GM21526 (cell line): ENCODE results near the gene COL4A6.
"Not testable (repeated sequence)": the region's sequence is repeated elsewhere in the genome, so short reads cannot be mapped to it uniquely, and the experiment has no call there.

Experiments
- ATAC-seq: cut with Tn5 transposase; IDR thresholded peaks from one replicate; pipeline ENCODE4 v1.9.1; 2021; ENCODE audit warnings: moderate library complexity; ENCODE audit not compliant: unreplicated experiment, low FRiP score

Gene COL4A6

GRCh38 chrX:108438110-108438623 lies at the start of gene COL4A6:
COL4A6 (minus strand) TSS chrX:108438422; CDS start chrX:108438196, 226 bp downstream.
- ATAC-seq: no peak

DNA sequence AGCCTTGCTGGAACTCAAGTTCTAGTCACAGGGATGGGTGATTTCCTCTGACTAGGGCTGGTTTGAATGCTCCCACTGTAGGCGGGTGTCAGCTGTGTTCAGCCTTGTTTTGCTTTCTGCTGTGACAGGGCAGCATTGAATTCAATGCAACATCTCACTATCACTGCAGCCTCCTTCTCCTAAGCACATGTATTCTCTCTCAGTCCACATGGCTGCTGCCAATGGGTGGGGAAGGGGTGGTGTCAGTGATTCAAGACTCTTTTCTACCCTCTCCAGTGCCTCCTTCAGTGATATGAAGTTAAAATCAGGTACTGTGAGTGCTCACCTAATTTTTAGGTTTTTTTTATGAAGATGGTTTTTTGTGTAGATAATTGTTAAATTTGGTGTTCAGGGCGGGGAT lies 47.7 kb upstream of the COL4A6 start:
- no peak for ATAC-seq

DNA sequence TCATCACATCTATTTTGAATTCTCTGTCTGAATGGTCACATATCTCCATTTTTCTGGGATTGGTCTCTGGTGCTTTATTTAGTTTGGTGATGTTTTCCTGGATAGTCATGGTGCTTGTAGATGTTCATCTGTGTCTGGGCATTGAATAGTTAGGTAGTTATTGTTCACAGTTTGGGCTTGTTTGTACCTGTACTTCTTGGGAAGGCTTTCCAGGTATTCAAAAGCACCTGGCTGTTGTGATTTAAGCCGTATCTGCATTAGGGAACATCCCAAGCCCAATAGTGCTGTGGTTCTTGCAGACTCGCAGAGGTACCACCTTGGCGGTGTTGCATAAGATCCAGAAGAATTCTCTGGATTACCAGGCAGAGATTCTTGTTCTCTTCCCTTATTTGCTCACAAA lies 46.0 kb upstream of the COL4A6 start:
- no peak for ATAC-seq

GRCh38 chrX:108481528-108481927 lies 43.3 kb upstream of the COL4A6 start:
- not testable (repeated sequence) for ATAC-seq

- ATAC-seq: no peak
Observed at GRCh38 chrX:108473979-108474378, 35.8 kb upstream of the COL4A6 start.

DNA sequence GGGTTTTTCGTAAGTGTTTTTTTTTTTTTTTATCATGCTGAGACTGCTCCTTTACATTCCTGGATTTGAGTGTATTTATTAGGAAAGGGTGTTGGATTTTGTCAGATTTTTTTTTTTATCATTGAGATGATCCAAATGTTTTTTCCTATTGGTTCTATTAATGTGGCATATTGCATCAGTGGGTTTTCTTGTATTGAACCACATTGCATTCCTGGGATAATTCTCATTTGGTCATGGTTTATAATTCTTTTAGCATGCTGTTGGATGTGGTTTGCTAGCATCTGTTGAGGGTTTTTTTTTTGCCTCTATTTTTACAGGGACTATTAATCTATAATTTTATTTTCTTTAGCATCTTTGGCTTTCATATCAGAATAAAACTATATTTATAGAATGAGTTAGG lies 30.3 kb upstream of the COL4A6 start:
- ATAC-seq: no peak

- no peak for ATAC-seq
Observed at GRCh38 chrX:108464604-108465003, 26.4 kb upstream of the COL4A6 start.

DNA sequence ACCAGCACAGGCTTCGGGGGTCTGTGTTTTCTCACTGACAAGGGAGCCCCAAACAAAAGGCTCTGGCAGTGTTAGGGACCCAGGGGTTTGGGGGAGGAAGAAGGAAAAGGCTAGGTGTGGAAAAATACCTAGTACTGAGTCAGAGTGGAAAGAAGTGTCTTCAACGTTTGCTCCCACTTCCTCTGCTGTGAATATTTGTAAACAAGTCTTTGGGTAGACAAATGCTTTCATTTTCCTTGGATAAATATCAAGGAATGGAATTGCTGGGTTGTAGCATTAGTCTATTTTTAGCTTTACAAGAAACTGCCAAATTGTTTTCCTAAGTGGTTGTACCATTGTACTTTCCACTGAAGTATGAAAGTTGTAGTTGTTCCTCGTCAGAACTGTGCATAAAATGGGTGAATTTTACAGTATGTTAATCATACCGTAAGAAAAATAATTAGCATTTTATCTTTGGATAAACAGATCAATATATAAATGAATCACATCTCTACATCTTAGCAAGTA lies 18.8 kb upstream of the COL4A6 start:
- no peak for ATAC-seq

GRCh38 chrX:108453841-108454240 lies 15.6 kb upstream of the COL4A6 start:
- ATAC-seq: no peak

DNA sequence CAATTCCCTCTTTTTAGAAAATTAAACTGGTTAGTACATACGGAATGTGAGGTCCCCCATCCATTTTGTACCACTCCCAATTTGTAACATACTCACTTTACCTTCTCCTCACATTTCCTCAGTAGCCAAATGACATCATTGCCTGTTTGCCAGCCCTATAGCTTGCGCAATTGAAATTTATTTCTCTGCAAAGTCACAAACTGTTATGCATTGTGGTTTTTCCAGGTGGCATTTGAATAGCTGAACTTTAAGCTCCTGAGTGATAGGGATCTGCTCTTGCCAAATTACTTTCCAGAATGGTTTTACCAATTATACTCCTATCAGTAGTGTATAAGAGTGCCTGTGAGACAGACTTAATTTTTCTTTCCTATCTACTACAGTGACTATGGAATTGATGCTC lies 9.1 kb upstream of the COL4A6 start:
- no peak for ATAC-seq

- no peak for ATAC-seq
Observed at GRCh38 chrX:108442901-108443464, 4.8 kb upstream of the COL4A6 start.

- no peak for ATAC-seq
Observed at GRCh38 chrX:108439961-108440696, 1.9 kb upstream of the COL4A6 start.

GRCh38 chrX:108439426-108439942 lies 1.3 kb upstream of the COL4A6 start, which contains the start of gene COL4A5:
COL4A5 (plus strand) TSS chrX:108439838; CDS start chrX:108440126, 288 bp downstream.
- no peak for ATAC-seq

DNA sequence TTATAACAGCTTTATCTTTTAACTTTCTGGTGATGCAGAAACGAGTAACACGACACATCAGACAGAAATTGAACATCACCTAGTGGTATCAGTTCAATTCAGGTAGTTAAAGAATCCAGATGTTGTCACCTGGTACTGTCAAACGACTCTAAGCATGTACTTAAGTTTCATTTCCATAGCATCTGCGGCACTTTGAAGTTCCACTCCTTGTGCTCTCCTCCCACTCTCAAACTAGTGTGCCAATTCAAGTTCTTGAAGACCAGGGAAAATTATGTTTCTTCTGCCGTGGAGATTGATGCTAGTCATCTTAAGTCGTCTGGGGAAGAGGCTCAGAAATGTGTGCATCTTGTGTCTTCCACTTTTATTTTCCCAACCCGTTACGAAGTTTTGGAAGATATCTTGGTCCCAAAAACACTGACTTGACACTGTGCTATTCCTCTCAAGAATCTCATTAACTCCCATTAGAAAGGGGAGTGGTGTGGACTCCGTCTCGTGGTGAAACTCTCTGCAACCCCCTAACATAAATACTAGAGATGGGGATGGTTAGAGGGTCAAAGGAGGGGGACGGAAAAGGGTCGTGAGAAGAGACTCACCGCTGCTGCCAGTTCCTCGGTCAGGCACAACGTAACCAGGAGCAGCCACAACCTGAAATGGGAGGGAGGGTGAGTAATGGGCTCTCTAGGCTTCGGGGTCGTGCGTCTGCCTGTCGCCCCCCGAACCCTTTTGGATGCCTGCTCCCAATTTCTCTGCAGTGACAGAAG lies 693 bp downstream of the COL4A6 start:
- no peak for ATAC-seq

DNA sequence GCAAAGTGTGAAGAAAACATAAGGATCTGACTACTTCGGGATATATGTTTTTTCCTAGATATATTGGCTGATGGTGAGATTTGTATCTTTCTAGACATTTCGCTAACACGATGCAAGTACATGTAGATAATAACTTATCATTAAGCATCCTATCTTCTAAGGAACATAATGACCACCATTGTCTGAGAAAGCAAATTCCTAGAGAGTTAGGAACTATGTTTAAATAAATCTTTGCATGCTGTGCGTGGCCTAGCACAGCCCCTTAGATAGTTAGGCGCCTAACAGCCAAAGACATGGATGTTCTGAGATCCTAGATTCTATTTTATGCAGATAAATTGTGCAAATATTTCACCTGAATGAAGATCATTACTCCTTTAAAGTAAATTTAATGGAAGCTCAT lies 3.0 kb downstream of the COL4A6 start:
- no peak for ATAC-seq

DNA sequence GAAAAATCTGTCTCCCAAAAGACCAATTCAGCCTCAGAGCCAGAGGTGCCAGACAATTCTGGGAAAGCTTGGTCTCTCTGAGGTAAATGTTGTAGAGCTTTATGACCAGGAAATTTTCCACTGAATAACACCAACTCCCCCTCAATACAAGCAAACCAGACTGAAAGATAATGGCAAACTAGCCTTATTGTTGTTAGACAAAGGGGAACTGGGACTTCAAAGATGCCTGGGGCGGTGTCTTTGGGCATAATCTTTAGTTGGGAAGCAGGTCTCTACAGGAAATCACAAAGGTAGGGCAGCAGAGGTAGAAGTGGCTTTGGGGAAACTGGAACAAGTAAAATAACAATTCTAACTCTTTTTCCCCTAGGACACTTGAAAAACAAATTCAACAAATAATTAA lies 12.0 kb downstream of the COL4A6 start:
- no peak for ATAC-seq

GRCh38 chrX:108420481-108420880 lies 17.7 kb downstream of the COL4A6 start:
- no peak for ATAC-seq

- ATAC-seq: no peak
Observed at GRCh38 chrX:108419401-108419800, 18.8 kb downstream of the COL4A6 start.

GRCh38 chrX:108417257-108417656 lies 21.0 kb downstream of the COL4A6 start:
- peak; percentile 72 for ATAC-seq

DNA sequence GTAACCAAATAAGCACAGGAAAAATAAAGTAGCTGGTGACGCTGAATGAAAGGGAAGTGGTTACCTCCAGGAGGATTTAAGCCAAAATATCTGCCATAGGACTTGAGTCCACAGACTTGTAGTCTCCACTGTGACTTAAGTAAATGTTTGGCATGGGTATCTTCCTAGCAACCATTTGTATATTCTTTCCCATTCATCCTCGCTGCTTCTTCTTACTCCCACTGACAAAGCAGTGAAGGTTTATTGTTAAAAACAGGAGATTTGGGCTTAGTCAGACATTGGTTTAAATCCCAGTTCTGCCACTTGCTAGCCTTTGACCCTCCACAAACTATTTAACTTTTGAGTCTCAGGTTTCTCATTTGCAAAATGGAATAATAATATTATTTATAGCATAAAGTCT lies 22.3 kb downstream of the COL4A6 start:
- no peak for ATAC-seq

GRCh38 chrX:108415146-108415545 lies 23.1 kb downstream of the COL4A6 start:
- no peak for ATAC-seq
